T-helper 2 cell treated with Interferon-gamma antibody and Interleukin-4, amounts not matched to agents 5 μg/mL and 100 μg/mL, for 36 hours (primary cell): ENCODE measurements around the gene MLEC.
"Not testable (repeated sequence)": the region's sequence is repeated elsewhere in the genome, so short reads cannot be mapped to it uniquely, and the experiment has no call there.

Experiments used
- DNase-seq: peaks from one replicate; pipeline ENCODE4 v3.0.0; 2021; ENCODE audit warnings: low spot score
- H3K27ac Mint-ChIP-seq: one replicate; pipeline ENCODE4 v1.8.0; 2021; ENCODE audit warnings: mild to moderate bottlenecking, mixed read lengths
- H3K27me3 Mint-ChIP-seq: one replicate; pipeline ENCODE4 v1.8.0; 2021; ENCODE audit warnings: low read depth, mixed read lengths
- H3K36me3 Mint-ChIP-seq: one replicate; pipeline ENCODE4 v1.8.0; 2021; ENCODE audit warnings: low read depth, mixed read lengths
- H3K4me1 Mint-ChIP-seq: one replicate; pipeline ENCODE4 v1.8.0; 2021; ENCODE audit warnings: low read depth, mixed read lengths
- H3K4me3 Mint-ChIP-seq: one replicate; pipeline ENCODE4 v1.8.0; 2022; ENCODE audit warnings: mild to moderate bottlenecking, moderate library complexity, mixed read lengths
- H3K9me3 Mint-ChIP-seq: one replicate; pipeline ENCODE4 v1.8.0; 2021; ENCODE audit warnings: mixed read lengths

The MLEC gene

DNA sequence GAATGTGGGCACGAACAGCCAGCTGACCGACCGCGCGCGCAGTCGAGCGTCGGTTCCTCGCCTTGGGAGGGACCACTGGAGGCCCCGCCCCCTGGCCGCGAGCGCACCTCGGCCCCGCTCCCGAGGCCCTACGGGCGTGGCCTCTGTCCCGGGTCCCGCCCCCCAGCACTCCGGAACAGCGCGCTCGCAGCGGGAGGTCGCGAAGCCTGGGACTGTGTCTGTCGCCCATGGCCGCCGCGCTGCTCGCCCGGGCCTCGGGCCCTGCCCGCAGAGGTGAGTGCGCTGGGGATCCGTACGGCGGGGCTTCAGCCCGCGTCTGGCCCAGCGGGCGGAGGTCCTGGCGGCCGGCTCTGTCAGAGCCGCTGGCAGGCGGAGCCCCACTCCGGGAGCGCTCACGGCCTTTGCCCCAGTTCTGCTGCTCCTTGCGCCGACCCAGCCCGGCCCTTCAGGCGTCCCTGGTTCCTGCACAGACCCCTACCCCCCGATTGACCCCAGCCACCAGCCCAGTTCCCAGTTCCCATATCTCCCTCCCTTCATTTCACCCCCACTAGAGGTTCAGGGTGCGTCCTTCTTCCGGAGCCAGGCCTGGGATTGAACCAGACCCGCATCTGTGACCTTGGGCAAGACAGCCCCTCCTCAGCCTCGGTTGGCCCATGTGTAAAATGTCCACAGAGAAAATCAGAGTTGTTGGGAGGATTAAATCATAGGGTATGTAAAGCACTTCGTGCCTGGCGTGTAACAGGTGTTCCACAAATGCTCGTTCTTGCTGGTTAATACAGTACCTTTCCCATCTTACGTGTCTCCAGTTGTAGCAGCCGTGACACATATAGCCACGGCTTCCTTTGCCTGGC is 38.9 kb downstream of the MLEC start, which contains the start of gene ACADS:
Gene ACADS, plus strand, starts transcription at position 168 of the 851 bp plus-strand sequence. Its CDS starts 60 bp downstream, at position 228.
- peak; percentile 89 for DNase-seq
- Mint-ChIP-seq H3K4me3 (peak within 1 kb of the TSS; percentile 91), H3K27me3 (no peaks in the 10 kb centered on the region), H3K9me3 (no peaks in the 10 kb centered on the region), H3K36me3 (peaks cover 30% of the 10 kb centered on the region), H3K4me1 (peaks cover 14% of the 10 kb centered on the region), H3K27ac (peak within 1 kb of the TSS; percentile 87)

DNA sequence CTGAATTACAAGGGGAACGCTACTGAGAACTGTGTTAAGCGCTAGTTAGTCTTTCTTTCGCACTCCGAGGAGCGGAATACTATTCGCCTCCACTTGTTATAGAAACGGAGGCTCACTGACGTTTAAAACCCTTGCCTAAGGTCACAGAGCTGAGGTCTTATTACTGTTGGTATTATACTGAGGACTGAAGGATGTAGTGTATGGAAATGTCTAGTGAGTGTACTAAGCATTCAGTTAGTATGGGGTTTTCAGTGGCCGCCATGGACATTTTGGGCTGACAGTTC is 39.5 kb downstream of the MLEC start:
- Mint-ChIP-seq H3K27me3 (no peaks in the 10 kb centered on the region), H3K4me1 (peaks cover 14% of the 10 kb centered on the region), H3K9me3 (no peaks in the 10 kb centered on the region), H3K27ac (no peak overlapping the region), H3K36me3 (peaks cover 26% of the 10 kb centered on the region), H3K4me3 (peak overlapping the region; percentile 91)
- DNase-seq: no peak

DNA sequence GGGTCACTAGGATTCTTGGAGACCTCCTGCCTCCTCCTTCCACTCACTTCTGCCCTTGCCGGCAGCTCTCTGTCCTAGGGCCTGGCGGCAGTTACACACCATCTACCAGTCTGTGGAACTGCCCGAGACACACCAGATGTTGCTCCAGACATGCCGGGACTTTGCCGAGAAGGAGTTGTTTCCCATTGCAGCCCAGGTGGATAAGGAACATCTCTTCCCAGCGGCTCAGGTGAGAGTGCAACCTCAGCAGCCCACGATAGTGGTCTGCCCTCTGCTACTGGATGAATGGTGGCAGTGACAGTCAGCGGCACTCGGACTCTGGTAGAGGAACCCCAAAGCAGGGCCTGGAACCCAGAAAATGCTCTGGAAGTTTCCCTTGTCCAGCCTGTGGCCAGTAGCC is 40.0 kb downstream of the MLEC start:
- Mint-ChIP-seq H3K4me3 (peak overlapping the region; percentile 91), H3K27ac (no peak overlapping the region), H3K4me1 (peaks cover 14% of the 10 kb centered on the region), H3K9me3 (no peaks in the 10 kb centered on the region), H3K36me3 (peaks cover 26% of the 10 kb centered on the region), H3K27me3 (no peaks in the 10 kb centered on the region)
- no peak for DNase-seq

DNA sequence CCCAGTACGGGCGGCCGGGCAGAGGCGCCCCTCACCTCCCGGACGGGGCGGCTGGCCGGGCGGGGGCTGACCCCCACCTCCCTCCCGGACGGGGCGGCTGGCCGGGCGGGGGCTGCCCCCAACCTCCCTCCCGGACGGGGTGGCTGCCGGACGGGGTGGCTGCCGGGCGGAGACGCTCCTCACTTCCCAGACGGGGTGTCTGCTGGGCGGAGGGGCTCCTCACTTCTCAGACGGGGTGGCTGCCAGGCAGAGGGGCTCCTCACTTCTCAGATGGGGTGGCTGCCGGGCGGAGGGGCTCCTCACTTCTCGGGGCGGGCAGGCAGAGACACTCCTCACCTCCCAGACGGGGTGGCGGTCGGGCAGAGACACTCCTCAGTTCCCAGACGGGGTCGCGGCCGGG is 45.2 kb downstream of the MLEC start:
- not testable (repeated sequence) for H3K4me1 Mint-ChIP-seq, H3K27ac Mint-ChIP-seq, H3K4me3 Mint-ChIP-seq, DNase-seq, H3K27me3 Mint-ChIP-seq, H3K9me3 Mint-ChIP-seq
- peaks cover 18% of the 10 kb centered on the region for H3K36me3 Mint-ChIP-seq

DNA sequence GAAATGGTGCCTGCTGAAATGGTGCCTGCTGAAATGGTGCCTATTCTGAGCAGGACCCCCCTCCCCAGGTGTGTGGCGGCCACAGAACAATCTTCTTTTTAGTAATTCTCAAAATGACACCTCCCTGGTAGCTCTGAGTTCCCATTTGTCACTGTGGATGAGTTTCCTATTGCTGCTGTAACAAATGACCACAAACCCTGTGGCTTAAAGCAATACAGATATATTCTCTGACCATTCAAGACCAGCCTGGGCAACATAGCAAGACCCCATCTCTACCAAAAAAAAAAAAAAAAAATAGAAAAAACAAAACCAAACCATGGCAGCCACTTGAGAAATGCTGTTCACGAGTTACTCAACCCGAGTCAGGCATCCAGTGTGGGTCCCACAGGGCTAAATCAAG is 46.6 kb downstream of the MLEC start:
- Mint-ChIP-seq H3K9me3 (no peaks in the 10 kb centered on the region), H3K36me3 (peaks cover 16% of the 10 kb centered on the region), H3K4me1 (peaks cover 2% of the 10 kb centered on the region), H3K4me3 (no peak overlapping the region), H3K27ac (no peak overlapping the region), H3K27me3 (no peaks in the 10 kb centered on the region)
- DNase-seq: no peak

DNA sequence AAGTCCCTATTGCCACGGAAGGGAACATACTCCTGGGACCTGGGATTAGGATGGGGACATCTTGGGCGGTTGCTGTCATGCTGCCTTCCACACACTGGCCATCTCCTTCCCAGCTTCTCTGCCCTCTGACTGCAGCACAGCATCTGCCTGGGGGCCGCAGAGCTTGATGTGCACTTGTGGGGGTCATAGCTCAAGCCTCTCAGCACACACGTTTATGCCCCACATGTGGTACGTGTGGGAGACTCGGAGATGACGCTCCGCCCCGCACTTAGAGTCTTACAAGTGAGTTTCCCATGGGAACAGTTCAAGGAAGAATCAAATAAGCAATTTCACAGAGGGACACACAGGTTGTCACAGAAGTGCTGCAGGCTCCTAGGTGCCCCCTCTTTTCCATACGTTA is 47.3 kb downstream of the MLEC start:
- no peaks in the 10 kb centered on the region for H3K9me3 Mint-ChIP-seq
- H3K27ac Mint-ChIP-seq: no peak overlapping the region
- H3K4me3 Mint-ChIP-seq: no peak overlapping the region
- no peaks in the 10 kb centered on the region for H3K27me3 Mint-ChIP-seq
- H3K36me3 Mint-ChIP-seq: peaks cover 16% of the 10 kb centered on the region
- no peak for DNase-seq
- peaks cover 2% of the 10 kb centered on the region for H3K4me1 Mint-ChIP-seq

DNA sequence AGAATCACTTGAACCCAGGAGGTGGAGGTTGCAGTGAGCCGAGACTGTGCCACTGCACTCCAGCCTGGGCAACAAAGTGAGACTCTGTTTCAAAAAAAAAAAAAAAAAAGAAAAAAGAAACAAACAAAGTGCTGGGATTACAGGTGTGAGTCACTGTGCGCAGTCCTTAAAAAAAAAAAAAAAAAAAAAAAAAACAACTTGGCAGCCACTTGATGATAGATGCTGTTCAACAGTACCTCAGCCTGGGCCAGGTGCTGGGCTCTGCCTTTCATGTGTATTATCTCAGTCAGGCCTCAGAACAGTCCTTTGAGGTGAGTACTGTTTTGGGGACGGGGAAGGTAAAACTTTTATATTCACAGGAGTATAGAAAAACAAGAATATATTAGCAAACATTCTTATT is 48.2 kb downstream of the MLEC start:
- no peak for DNase-seq
- Mint-ChIP-seq H3K4me1 (no peaks in the 10 kb centered on the region), H3K27ac (no peak overlapping the region), H3K4me3 (no peak overlapping the region), H3K27me3 (no peaks in the 10 kb centered on the region), H3K36me3 (peaks cover 9% of the 10 kb centered on the region), H3K9me3 (no peaks in the 10 kb centered on the region)

DNA sequence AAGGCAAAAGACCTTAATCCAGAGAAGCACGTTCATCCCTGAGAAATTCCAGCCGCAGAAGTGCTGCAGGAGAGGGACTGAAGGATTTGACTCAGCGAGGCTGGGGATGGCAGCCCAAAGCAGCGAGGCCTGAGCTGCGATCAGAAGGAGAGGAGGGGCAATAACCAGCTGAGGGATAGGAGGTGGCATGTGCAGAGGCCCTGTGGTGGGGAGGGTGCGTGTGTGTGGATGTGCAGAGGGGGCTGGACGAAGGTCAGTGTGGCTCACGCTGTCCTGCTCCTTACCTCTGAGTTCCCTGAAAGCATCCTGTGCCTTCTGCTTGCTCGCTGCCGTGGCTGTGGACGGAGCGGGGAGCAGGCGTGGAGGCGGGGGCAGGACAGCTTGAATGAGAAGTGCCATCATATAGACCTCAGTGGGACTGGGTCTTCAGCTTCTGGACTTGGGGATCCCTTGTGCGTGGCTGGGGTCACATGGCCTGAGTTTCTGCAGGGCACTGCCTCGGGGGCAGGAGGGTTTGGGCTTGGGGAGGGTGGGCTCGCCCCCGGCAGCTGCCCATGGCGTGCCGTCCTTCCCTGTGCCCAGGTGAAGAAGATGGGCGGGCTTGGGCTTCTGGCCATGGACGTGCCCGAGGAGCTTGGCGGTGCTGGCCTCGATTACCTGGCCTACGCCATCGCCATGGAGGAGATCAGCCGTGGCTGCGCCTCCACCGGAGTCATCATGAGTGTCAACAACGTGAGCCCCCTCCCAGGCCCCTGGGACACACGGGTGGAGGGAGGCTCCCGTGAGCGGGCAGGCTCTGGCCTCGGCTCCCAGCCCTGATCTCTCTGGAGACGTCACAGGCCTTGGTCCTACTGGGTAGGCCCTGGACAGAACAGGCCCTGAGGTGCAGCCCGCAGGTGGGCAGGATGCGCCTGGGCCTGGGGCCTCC is 49.7 kb downstream of the MLEC start:
- H3K27me3 Mint-ChIP-seq: no peaks in the 10 kb centered on the region
- H3K9me3 Mint-ChIP-seq: no peaks in the 10 kb centered on the region
- no peak for DNase-seq
- H3K4me1 Mint-ChIP-seq: no peaks in the 10 kb centered on the region
- peaks cover 4% of the 10 kb centered on the region for H3K36me3 Mint-ChIP-seq
- H3K27ac Mint-ChIP-seq: no peak overlapping the region
- H3K4me3 Mint-ChIP-seq: no peak overlapping the region

DNA sequence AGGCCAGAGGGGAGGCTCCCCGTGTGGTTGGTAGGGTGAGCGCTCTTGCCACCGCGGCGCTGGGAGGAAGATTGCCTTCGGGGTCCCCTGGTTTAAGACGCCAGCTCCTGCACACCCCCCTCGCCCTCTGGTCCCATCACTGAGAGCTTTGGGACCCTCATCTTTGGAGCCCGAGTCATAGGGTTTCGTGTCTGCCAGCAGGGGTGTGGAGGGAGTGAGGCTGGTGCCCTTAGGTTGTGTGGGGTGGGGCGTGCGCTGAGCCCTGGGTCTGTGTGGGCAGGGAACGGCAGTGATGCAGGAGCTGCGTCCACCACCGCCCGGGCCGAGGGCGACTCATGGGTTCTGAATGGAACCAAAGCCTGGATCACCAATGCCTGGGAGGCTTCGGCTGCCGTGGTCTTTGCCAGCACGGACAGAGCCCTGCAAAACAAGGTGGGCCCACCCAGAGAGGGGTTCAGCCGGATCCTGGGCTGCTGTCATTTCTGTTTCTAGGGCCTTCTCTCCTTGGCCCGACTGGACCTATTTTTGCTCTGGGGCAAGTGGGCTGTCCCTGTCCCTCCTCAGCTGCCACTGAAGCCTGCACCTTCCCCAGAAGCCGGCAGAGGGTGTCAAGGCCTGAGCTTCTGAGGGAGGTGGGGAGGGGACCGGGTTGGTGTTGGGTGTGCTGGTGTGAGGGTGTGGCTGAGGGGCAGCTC is 50.8 kb downstream of the MLEC start:
- H3K4me1 Mint-ChIP-seq: no peaks in the 10 kb centered on the region
- H3K27ac Mint-ChIP-seq: no peak overlapping the region
- H3K27me3 Mint-ChIP-seq: no peaks in the 10 kb centered on the region
- DNase-seq: no peak
- no peaks in the 10 kb centered on the region for H3K9me3 Mint-ChIP-seq
- peaks cover 4% of the 10 kb centered on the region for H3K36me3 Mint-ChIP-seq
- no peak overlapping the region for H3K4me3 Mint-ChIP-seq

DNA sequence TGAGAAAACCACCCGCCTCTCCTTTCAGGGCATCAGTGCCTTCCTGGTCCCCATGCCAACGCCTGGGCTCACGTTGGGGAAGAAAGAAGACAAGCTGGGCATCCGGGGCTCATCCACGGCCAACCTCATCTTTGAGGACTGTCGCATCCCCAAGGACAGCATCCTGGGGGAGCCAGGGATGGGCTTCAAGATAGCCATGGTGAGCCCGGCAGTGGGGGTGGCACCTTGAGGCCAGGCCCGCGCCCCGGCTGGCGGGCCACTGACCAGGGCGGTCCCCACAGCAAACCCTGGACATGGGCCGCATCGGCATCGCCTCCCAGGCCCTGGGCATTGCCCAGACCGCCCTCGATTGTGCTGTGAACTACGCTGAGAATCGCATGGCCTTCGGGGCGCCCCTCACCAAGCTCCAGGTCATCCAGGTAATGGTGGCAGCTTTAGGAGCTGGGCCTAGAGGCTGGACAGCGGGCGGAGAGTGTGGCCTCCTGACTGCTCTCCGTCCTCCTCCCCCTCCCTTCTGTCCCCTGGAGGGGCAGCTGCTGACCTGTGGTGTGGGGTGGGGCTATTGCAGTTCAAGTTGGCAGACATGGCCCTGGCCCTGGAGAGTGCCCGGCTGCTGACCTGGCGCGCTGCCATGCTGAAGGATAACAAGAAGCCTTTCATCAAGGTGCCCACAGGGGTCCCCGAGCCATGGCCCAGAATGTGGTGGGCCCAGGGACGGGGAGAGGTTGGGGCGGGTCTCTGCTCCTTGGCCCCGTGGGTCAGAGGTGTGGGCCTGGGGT is 51.5 kb downstream of the MLEC start:
- no peak overlapping the region for H3K27ac Mint-ChIP-seq
- DNase-seq: no peak
- H3K9me3 Mint-ChIP-seq: no peaks in the 10 kb centered on the region
- H3K27me3 Mint-ChIP-seq: no peaks in the 10 kb centered on the region
- no peak overlapping the region for H3K4me3 Mint-ChIP-seq
- H3K4me1 Mint-ChIP-seq: no peaks in the 10 kb centered on the region
- peaks cover 4% of the 10 kb centered on the region for H3K36me3 Mint-ChIP-seq

DNA sequence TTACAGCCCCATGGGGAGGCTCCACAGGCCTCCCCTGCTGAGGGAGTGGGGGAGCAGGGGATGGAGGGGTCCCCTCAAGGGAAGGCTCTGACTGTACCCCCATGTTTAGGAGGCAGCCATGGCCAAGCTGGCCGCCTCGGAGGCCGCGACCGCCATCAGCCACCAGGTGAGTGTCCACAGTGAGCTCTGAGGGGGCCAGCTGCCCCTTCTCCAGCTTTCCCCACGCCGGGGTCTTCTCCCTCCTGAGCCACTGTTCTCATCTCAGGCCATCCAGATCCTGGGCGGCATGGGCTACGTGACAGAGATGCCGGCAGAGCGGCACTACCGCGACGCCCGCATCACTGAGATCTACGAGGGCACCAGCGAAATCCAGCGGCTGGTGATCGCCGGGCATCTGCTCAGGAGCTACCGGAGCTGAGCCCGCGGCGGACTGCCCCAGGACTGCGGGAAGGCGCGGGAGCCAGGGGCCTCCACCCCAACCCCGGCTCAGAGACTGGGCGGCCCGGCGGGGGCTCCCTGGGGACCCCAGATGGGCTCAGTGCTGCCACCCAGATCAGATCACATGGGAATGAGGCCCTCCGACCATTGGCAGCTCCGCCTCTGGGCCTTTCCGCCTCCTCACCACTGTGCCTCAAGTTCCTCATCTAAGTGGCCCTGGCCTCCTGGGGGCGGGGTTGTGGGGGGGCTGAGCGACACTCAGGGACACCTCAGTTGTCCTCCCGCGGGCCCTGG is 52.2 kb downstream of the MLEC start:
- H3K9me3 Mint-ChIP-seq: no peaks in the 10 kb centered on the region
- DNase-seq: no peak
- no peaks in the 10 kb centered on the region for H3K27me3 Mint-ChIP-seq
- H3K27ac Mint-ChIP-seq: no peak overlapping the region
- no peak overlapping the region for H3K4me3 Mint-ChIP-seq
- H3K36me3 Mint-ChIP-seq: peaks cover 1% of the 10 kb centered on the region
- H3K4me1 Mint-ChIP-seq: no peaks in the 10 kb centered on the region

DNA sequence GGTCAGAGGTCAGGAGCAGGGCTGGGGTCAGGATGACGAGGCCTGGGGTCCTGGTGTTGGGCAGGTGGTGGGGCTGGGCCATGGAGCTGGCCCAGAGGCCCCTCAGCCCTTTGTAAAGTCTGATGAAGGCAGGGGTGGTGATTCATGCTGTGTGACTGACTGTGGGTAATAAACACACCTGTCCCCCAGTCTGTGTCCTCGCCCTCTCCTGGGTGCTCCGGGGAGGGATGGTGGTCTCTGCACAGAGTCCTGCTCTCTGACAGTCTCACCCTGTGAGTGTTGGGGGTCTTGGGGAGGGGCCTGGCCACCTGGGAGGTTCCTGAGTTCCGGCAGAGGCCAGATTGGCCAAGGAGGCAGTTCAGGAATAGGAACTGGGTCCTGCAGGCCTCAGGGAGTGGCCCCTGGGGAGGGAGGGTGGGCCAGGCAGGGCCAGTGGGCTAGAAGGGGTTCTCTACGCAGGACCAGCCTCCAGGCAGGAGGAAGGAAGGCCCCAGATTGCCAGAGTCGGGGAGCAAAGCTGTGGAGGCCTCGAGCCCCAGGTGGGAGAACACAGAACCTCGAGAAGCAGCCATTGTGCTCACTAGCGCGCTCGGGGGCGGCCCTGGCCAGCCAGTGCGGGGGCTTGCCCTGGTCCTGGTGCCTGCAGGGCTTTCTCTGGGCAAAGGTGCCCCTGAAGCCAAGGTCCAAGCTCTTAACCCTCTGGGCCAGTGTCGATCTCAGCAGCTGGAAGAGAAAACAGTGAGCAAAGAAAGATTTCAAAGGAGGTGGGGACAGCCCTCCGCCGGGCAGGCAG is 53.1 kb downstream of the MLEC start:
- Mint-ChIP-seq H3K27me3 (no peaks in the 10 kb centered on the region), H3K4me1 (no peaks in the 10 kb centered on the region), H3K9me3 (no peaks in the 10 kb centered on the region), H3K27ac (no peak overlapping the region), H3K4me3 (no peak overlapping the region), H3K36me3 (peaks cover 1% of the 10 kb centered on the region)
- DNase-seq: no peak
